ENCODE measurements around the gene CSN1S1.

GRCh38 chr4:69936566-69936965 is 5.7 kb downstream of the CSN1S1 start:
- TF ChIP-seq CTCF (IDR thresholded peaks at IDR 0.05 in 4 of 5, conservative IDR thresholded peaks at IDR 0.05 in 1 of 5) (no peak), POLR2A (IDR thresholded peaks at IDR 0.05) (no peak)
